ENCODE data around the gene CYP51A1.

The CYP51A1 gene

GRCh38 chr7:92071032-92071431 is 63.2 kb downstream of the CYP51A1 start:
- Histone ChIP-seq H3K27me3 (ENCODE audit: control insufficient read depth, low read length) (no peaks in the 10 kb centered on the region), H3K36me3 (ENCODE audit: control insufficient read depth, low read length) (peaks cover 27% of the 10 kb centered on the region)

GRCh38 chr7:92064438-92065029 is 69.7 kb downstream of the CYP51A1 start:
- no peaks in the 10 kb centered on the region for H3K27me3 ChIP-seq (ENCODE audit: control insufficient read depth, low read length)
- H3K79me2 ChIP-seq (ENCODE audit: control insufficient read depth, low read length): no peaks in the 10 kb centered on the region
- no peaks in the 10 kb centered on the region for H4K20me1 ChIP-seq (ENCODE audit: control insufficient read depth, insufficient read depth, low read depth, low read length)
- no peaks in the 10 kb centered on the region for H3F3A ChIP-seq (ENCODE audit: control insufficient read depth, insufficient read depth)
- no peaks in the 10 kb centered on the region for H3K9me2 ChIP-seq (replicated peaks; ENCODE audit: control insufficient read depth, low read length)
- no peaks in the 10 kb centered on the region for H3K9me3 ChIP-seq (ENCODE audit: control insufficient read depth, insufficient read depth, low read length)
- H3K4me1 ChIP-seq (ENCODE audit: control insufficient read depth, low read length): no peaks in the 10 kb centered on the region
- H3K36me3 ChIP-seq (ENCODE audit: control insufficient read depth, low read length): peaks cover 44% of the 10 kb centered on the region
- H3K4me2 ChIP-seq (ENCODE audit: low read length): no peak overlapping the region
- H3K4me3 ChIP-seq (ENCODE audit: low read length): no peak overlapping the region
- no peak for TF ChIP-seq CTCF (IDR thresholded peaks at IDR 0.05; ENCODE audit: low read depth, low read length, poor library complexity, severe bottlenecking)
- no peak for TF ChIP-seq EZH2phosphoT487 (IDR thresholded peaks at IDR 0.05; ENCODE audit: borderline replicate concordance, low read length)
- H3K27ac ChIP-seq (ENCODE audit: low read depth, low read length): no peak overlapping the region

More at GRCh38 chr7:92071032-92071431, 63.2 kb downstream of the CYP51A1 start:
- no peaks in the 10 kb centered on the region for H3K79me2 ChIP-seq (ENCODE audit: control insufficient read depth, low read length)
- H3K27ac ChIP-seq (ENCODE audit: low read depth, low read length): no peak overlapping the region
- no peaks in the 10 kb centered on the region for H3K4me1 ChIP-seq (ENCODE audit: control insufficient read depth, low read length)
- H3K4me3 ChIP-seq (ENCODE audit: low read length): no peak overlapping the region
- H3K9me2 ChIP-seq (replicated peaks; ENCODE audit: control insufficient read depth, low read length): no peaks in the 10 kb centered on the region
- no peaks in the 10 kb centered on the region for H3K9me3 ChIP-seq (ENCODE audit: control insufficient read depth, insufficient read depth, low read length)
- TF ChIP-seq CTCF (IDR thresholded peaks at IDR 0.05; ENCODE audit: low read depth, low read length, poor library complexity, severe bottlenecking) (no peak), EZH2phosphoT487 (IDR thresholded peaks at IDR 0.05; ENCODE audit: borderline replicate concordance, low read length) (no peak)
- no peak overlapping the region for H3K4me2 ChIP-seq (ENCODE audit: low read length)
- no peaks in the 10 kb centered on the region for H4K20me1 ChIP-seq (ENCODE audit: control insufficient read depth, insufficient read depth, low read depth, low read length)
- peaks cover 2% of the 10 kb centered on the region; the same call in 1 of the 2 replicates for H3F3A ChIP-seq (ENCODE audit: control insufficient read depth, insufficient read depth)

Measured in DOHH2 (cell line).